PC-3 (cell line): ENCODE measurements around the gene TMIE.

Source experiments
- EZH2 ChIP-seq: fragments of 300-600 bp; sonication (generic); IDR thresholded peaks from one replicate; pipeline ENCODE4 v1.6.1; 2017; ENCODE audit warnings: antibody characterized with exemption, mild to moderate bottlenecking, low read length; ENCODE audit not compliant: unreplicated experiment
- TF ChIP-seq, protein P1 (sequence below): fragments of 300-600 bp; sonication (generic); conservative IDR thresholded peaks from 2 replicates; pipeline ENCODE4 v1.5.1; 2017; ENCODE audit warnings: antibody characterized with exemption, low read depth, mild to moderate bottlenecking, low read length

DNA sequence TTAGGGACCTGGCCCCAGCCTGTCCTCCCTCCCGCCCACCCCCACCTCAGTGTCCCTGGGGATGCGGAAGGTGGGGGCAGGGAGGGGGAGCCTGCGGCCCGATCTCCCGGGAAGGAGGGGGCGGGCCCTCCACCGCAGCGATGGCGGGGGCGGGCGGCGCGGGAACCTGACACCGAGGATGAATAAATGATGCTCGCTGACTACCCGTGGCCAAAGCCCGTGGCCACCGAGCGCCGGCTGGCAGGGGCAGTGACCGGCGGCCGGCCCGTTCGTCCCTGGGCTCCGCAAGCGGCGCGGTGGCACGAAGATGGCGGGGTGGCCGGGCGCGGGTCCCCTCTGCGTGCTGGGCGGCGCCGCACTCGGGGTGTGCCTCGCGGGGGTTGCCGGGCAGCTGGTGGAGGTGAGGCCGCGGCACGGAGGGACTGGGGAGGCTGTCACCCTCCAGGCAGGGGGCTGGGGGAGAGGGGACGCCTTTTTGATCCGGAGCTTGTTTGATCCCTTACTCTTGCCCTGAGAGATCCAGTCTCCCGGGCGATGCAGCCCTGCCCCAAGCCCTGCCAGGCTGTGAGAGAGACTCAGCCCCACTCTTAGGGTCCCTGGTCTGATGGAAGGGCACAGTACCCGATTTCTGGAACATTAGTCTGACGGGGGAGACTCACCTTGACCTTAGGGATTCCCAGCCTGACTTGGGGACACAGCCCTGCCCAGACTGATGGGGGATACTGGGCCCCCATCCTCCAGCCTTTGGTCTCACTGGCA is at the start of gene TMIE:
- TF ChIP-seq, protein P1, sequence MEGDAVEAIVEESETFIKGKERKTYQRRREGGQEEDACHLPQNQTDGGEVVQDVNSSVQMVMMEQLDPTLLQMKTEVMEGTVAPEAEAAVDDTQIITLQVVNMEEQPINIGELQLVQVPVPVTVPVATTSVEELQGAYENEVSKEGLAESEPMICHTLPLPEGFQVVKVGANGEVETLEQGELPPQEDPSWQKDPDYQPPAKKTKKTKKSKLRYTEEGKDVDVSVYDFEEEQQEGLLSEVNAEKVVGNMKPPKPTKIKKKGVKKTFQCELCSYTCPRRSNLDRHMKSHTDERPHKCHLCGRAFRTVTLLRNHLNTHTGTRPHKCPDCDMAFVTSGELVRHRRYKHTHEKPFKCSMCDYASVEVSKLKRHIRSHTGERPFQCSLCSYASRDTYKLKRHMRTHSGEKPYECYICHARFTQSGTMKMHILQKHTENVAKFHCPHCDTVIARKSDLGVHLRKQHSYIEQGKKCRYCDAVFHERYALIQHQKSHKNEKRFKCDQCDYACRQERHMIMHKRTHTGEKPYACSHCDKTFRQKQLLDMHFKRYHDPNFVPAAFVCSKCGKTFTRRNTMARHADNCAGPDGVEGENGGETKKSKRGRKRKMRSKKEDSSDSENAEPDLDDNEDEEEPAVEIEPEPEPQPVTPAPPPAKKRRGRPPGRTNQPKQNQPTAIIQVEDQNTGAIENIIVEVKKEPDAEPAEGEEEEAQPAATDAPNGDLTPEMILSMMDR, result no peak
- TF ChIP-seq EZH2, result no peak
